Mesendoderm (in vitro differentiated cells): ENCODE measurements around the gene SIDT2.

ENCODE experiments used
- DNase-seq: peaks from one replicate; pipeline ENCODE4 v3.0.0; 2013
- H2AK5ac ChIP-seq: 2 replicates; pipeline ENCODE4 v1.6.1; 2013; ENCODE audit warnings: low read length, inconsistent platforms
- H2BK120ac ChIP-seq: 2 replicates; pipeline ENCODE4 v1.6.1; 2013; ENCODE audit warnings: low read depth, mild to moderate bottlenecking, low read length, moderate library complexity, mixed read lengths
- H2BK15ac ChIP-seq: replicated peaks from 2 replicates; pipeline ENCODE4 v1.6.1; 2013; ENCODE audit warnings: low read depth, mild to moderate bottlenecking, moderate library complexity
- H2BK5ac ChIP-seq: 2 replicates; pipeline ENCODE4 v1.6.1; 2013; ENCODE audit warnings: low read length, inconsistent platforms
- H3K18ac ChIP-seq: 2 replicates; pipeline ENCODE4 v1.6.1; 2013; ENCODE audit warnings: mild to moderate bottlenecking, low read length, mixed read lengths
- H3K23ac ChIP-seq: one replicate; pipeline ENCODE4 v1.6.1; 2013; ENCODE audit warnings: low read length
- H3K27ac ChIP-seq: 2 replicates; pipeline ENCODE4 v1.5.1; 2013; ENCODE audit warnings: low read depth, mild to moderate bottlenecking, inconsistent platforms, low read length, moderate library complexity
- H3K27me3 ChIP-seq: 2 replicates; pipeline ENCODE4 v1.6.1; 2013; ENCODE audit warnings: low read length, control low read depth, mild to moderate bottlenecking, inconsistent platforms; ENCODE audit not compliant: insufficient read depth, poor library complexity
- H3K36me3 ChIP-seq: 2 replicates; pipeline ENCODE4 v1.6.1; 2013; ENCODE audit warnings: low read length, inconsistent platforms; ENCODE audit not compliant: control insufficient read depth, insufficient read depth
- H3K4ac ChIP-seq: one replicate; pipeline ENCODE4 v1.6.1; 2013; ENCODE audit warnings: low read depth, mild to moderate bottlenecking, low read length, moderate library complexity
- H3K4me1 ChIP-seq: 2 replicates; pipeline ENCODE4 v1.6.1; 2013; ENCODE audit warnings: low read depth, low read length, inconsistent platforms; ENCODE audit not compliant: control insufficient read depth
- H3K4me2 ChIP-seq: 2 replicates; pipeline ENCODE4 v1.6.1; 2013; ENCODE audit warnings: low read length
- H3K4me3 ChIP-seq: 2 replicates; pipeline ENCODE4 v1.5.1; 2013; ENCODE audit warnings: mild to moderate bottlenecking, low read length
- H3K56ac ChIP-seq: one replicate; pipeline ENCODE4 v1.6.1; 2013; ENCODE audit warnings: low read length
- H3K79me1 ChIP-seq: 2 replicates; pipeline ENCODE4 v1.6.1; 2013; ENCODE audit warnings: low read length, inconsistent platforms
- H3K79me2 ChIP-seq: 2 replicates; pipeline ENCODE4 v1.6.1; 2013; ENCODE audit warnings: mild to moderate bottlenecking, low read length; ENCODE audit not compliant: control insufficient read depth, insufficient read depth
- H3K9ac ChIP-seq: 2 replicates; pipeline ENCODE4 v1.6.1; 2013; ENCODE audit warnings: low read length, inconsistent platforms
- H4K5ac ChIP-seq: one replicate; pipeline ENCODE4 v1.6.1; 2013; ENCODE audit warnings: low read length
- H4K8ac ChIP-seq: one replicate; pipeline ENCODE4 v1.6.1; 2013; ENCODE audit warnings: low read depth, mild to moderate bottlenecking, control low read depth, low read length, moderate library complexity
- WGBS: extraction: QIAGEN DNeasy Blood & Tissue Kit; methylation state at CpG from one replicate; pipeline ENCODE4 v1.1.7; 2013; ENCODE audit warnings: low lambda C conversion rate, missing lambda C conversion rate; ENCODE audit not compliant: insufficient coverage; ENCODE audit errors: extremely low coverage; 5-methylcytosine and 5-hydroxymethylcytosine counted together

The SIDT2 gene

DNA sequence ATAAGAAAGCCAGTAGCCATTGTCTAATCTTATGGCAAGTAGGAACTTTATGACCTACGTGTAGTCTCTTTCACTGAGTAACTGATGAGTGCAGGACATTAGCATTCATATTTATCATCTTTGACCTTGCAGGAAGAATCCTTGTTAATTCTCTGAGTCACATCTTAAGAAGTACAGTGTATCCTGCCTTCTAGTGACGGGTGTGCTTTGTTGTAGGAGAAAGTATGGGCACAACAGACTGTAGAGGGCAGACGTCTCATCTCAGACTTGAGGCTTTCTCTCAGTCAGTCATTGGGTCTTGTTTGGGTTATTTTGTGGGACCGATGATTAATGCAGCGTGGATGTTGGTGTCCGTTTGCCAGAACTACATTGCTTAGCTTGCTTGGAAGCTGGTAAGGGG lies 60.8 kb downstream of the SIDT2 start:
- no peaks in the 10 kb centered on the region for H3K4me1 ChIP-seq
- no peak overlapping the region for H2AK5ac ChIP-seq
- H3K23ac ChIP-seq: no peak overlapping the region
- no peak overlapping the region for H3K56ac ChIP-seq
- no peak overlapping the region for H2BK120ac ChIP-seq
- no peaks in the 10 kb centered on the region for H3K27me3 ChIP-seq
- no peak overlapping the region for H2BK15ac ChIP-seq
- no peak overlapping the region for H3K27ac ChIP-seq
- H3K79me1 ChIP-seq: no peaks in the 10 kb centered on the region
- H2BK5ac ChIP-seq: no peak overlapping the region
- H3K18ac ChIP-seq: no peak overlapping the region
- no peak overlapping the region for H3K4me2 ChIP-seq
- H3K4ac ChIP-seq: no peak overlapping the region
- H4K5ac ChIP-seq: no peak overlapping the region
- H3K9ac ChIP-seq: no peak overlapping the region
- H3K36me3 ChIP-seq: peaks cover 2% of the 10 kb centered on the region
- peak; percentile 42 for DNase-seq
- H3K79me2 ChIP-seq: no peaks in the 10 kb centered on the region
- no CpG with 5 or more reads among the region's 6 CpGs for WGBS
- H3K4me3 ChIP-seq: no peak overlapping the region
- no peak overlapping the region for H4K8ac ChIP-seq
